Natural killer cell (primary cell): ENCODE results near the gene PCSK4. TPM values are rescaled to one million over a fixed set of nuclear protein-coding genes. Genes with fewer than 3 reads are reported as not detected.

Experiments used
- ATAC-seq, 3 donors: fragments of 150-1000 bp in 2 of 3; fragments of 200-7000 bp in 1 of 3; cut with Tn5 transposase; 1 replicate in 1 of 3; 2 replicates in 2 of 3; pipeline ENCODE4 v1.10.0; 2021; ENCODE audit warnings: mild to moderate bottlenecking in 2 of 3, moderate library complexity in 2 of 3
- DNase-seq, 2 donors: peaks; one replicate each; pipeline versions ENCODE4 v3.0.0 to v3.0.0-alpha.2; 2013 to 2021; ENCODE audit warnings: mixed read lengths in 1 of 2
- H3K27ac ChIP-seq: one replicate; pipeline ENCODE4 v1.5.1; 2013; ENCODE audit warnings: mild to moderate bottlenecking, low read length
- H3K27me3 ChIP-seq: one replicate; pipeline ENCODE4 v1.6.1; 2013; ENCODE audit warnings: low read length; ENCODE audit not compliant: control insufficient read depth, insufficient read depth
- H3K36me3 ChIP-seq: one replicate; pipeline ENCODE4 v1.6.1; 2013; ENCODE audit warnings: low read length; ENCODE audit not compliant: control insufficient read depth, insufficient read depth
- H3K4me1 ChIP-seq: one replicate; pipeline ENCODE4 v1.6.1; 2013; ENCODE audit warnings: low read length; ENCODE audit not compliant: control insufficient read depth, insufficient read depth
- H3K4me3 ChIP-seq: one replicate; pipeline ENCODE4 v1.5.1; 2013; ENCODE audit warnings: low read length
- H3K9me3 ChIP-seq: one replicate; pipeline ENCODE4 v1.6.1; 2013; ENCODE audit warnings: low read length; ENCODE audit not compliant: control insufficient read depth, insufficient read depth
- H3K27ac Mint-ChIP-seq, 2 donors: one replicate each; pipeline ENCODE4 v1.8.0; 2022; ENCODE audit warnings: mild to moderate bottlenecking in 2 of 2, mixed read lengths in 2 of 2, moderate library complexity in 1 of 2
- H3K27me3 Mint-ChIP-seq, 2 donors: one replicate each; pipeline ENCODE4 v1.8.0; 2022; ENCODE audit warnings: low read depth in 2 of 2, mixed read lengths in 2 of 2
- H3K36me3 Mint-ChIP-seq: one replicate; pipeline ENCODE4 v1.8.0; 2022; ENCODE audit warnings: mixed read lengths
- H3K4me1 Mint-ChIP-seq, 2 donors: one replicate each; pipeline ENCODE4 v1.8.0; 2022; ENCODE audit warnings: mixed read lengths in 2 of 2
- H3K4me3 Mint-ChIP-seq: one replicate; pipeline ENCODE4 v1.8.0; 2022; ENCODE audit warnings: mild to moderate bottlenecking, moderate library complexity, mixed read lengths
- H3K9me3 Mint-ChIP-seq, 2 donors: one replicate each; pipeline ENCODE4 v1.8.0; 2022; ENCODE audit warnings: mixed read lengths in 2 of 2
- CTCF ChIP-seq: fragments of 200-600 bp; IDR thresholded peaks from one replicate; pipeline ENCODE4 v1.8.0; 2022; ENCODE audit warnings: antibody characterized with exemption
- WGBS: methylation state at CpG from one replicate; pipeline ENCODE4 v1.1.7; 2013; ENCODE audit warnings: missing lambda C conversion rate; ENCODE audit not compliant: insufficient coverage; 5-methylcytosine and 5-hydroxymethylcytosine counted together
- intact Hi-C: fragments of 100-400 bp; cut with micrococcal nuclease; formaldehyde crosslinking; loops from one replicate; pipeline ENCODE4 v1.14.2; 2022
- total RNA-seq, 4 donors: library from RNA; stranded (reverse); fragments of 120-200 nt in 1 of 4; gene quantifications; one replicate each; pipeline versions ENCODE4 v1.2.3 to v1.2.4, GENCODE V29; 2013 to 2022

PCSK4 gene
- total RNA-seq, 3 donors from 2014 or later (not counting 1 experiment from before 2014, with no cell fraction given), result 4.1 to 6.0 (median 5.3) TPM

- DNase-seq, result no peak
- H3K4me1 ChIP-seq, result peaks cover 30% of the 10 kb centered on the region
- no peak for TF ChIP-seq CTCF
Observed at GRCh38 chr19:1445932-1446712, 44.0 kb downstream of the PCSK4 start.

GRCh38 chr19:1445185-1445931 is 44.8 kb downstream of the PCSK4 start:
- Mint-ChIP-seq H3K4me3 (peak overlapping the region; percentile 85), H3K4me1 (peaks cover 13 to 32% of the 10 kb centered on the region in 2 donors), H3K36me3 (no peaks in the 10 kb centered on the region), H3K27me3 (peaks cover 21% of the 10 kb centered on the region in 2 donors), H3K9me3 (no peaks in the 10 kb centered on the region), H3K27ac (peak overlapping the region; percentile 8 to 78)
- ATAC-seq, result peak; percentile 89 to 97 (median 94)
- TF ChIP-seq CTCF, result peak; percentile 99
- H3K27ac ChIP-seq, result peak overlapping the region; percentile 14
- peak; percentile 80 to 87 for DNase-seq
- peaks cover 22% of the 10 kb centered on the region for H3K36me3 ChIP-seq
- intact Hi-C loops, result no loop called here
- peak overlapping the region; percentile 52 for H3K4me3 ChIP-seq
- no peaks in the 10 kb centered on the region for H3K9me3 ChIP-seq
- peaks cover 36% of the 10 kb centered on the region for H3K4me1 ChIP-seq
- peaks cover 29% of the 10 kb centered on the region for H3K27me3 ChIP-seq
- 4% methylated on average over 69 of the region's 70 CpGs for WGBS

More at GRCh38 chr19:1445932-1446712, 44.0 kb downstream of the PCSK4 start:
- H3K9me3 Mint-ChIP-seq, result no peaks in the 10 kb centered on the region
- H3K27me3 Mint-ChIP-seq, result peaks cover 28 to 29% of the 10 kb centered on the region in 2 donors
- Histone ChIP-seq H3K27me3 (peaks cover 37% of the 10 kb centered on the region), H3K4me3 (no peak overlapping the region), H3K9me3 (no peaks in the 10 kb centered on the region), H3K27ac (no peak overlapping the region), H3K36me3 (peaks cover 15% of the 10 kb centered on the region)
- H3K4me3 Mint-ChIP-seq, result no peak overlapping the region
- H3K36me3 Mint-ChIP-seq, result no peaks in the 10 kb centered on the region
- intact Hi-C loops, result no loop called here
- no peak for ATAC-seq
- H3K4me1 Mint-ChIP-seq, result peaks cover 10 to 31% of the 10 kb centered on the region in 2 donors
- H3K27ac Mint-ChIP-seq, result no peak overlapping the region
- 2% methylated on average over 97 of the region's 99 CpGs for WGBS

GRCh38 chr19:1441677-1442438 is 48.3 kb downstream of the PCSK4 start:
- ATAC-seq (no peak), DNase-seq (no peak)
- peak overlapping the region; percentile 15 for H3K4me3 Mint-ChIP-seq
- Histone ChIP-seq H3K27ac (no peak overlapping the region), H3K9me3 (no peaks in the 10 kb centered on the region), H3K36me3 (peaks cover 31% of the 10 kb centered on the region), H3K27me3 (peaks cover 3% of the 10 kb centered on the region), H3K4me3 (no peak overlapping the region), H3K4me1 (peaks cover 50% of the 10 kb centered on the region)
- H3K36me3 Mint-ChIP-seq, result no peaks in the 10 kb centered on the region
- 91% methylated on average over 23 of the region's 25 CpGs for WGBS
- peaks cover 17 to 37% of the 10 kb centered on the region in 2 donors for H3K4me1 Mint-ChIP-seq
- TF ChIP-seq CTCF, result no peak
- peak overlapping the region in 1 of 2 donors; percentile 71 for H3K27ac Mint-ChIP-seq
- H3K9me3 Mint-ChIP-seq, result no peaks in the 10 kb centered on the region
- no peaks in the 10 kb centered on the region for H3K27me3 Mint-ChIP-seq
- intact Hi-C loops, result no loop called here
